HG03442 (cell line): Measurements from ENCODE around the gene THSD4.

Experiments used
- ATAC-seq: cut with Tn5 transposase; IDR thresholded peaks from one replicate; pipeline ENCODE4 v1.9.1; 2021; ENCODE audit warnings: mild to moderate bottlenecking, moderate library complexity; ENCODE audit not compliant: unreplicated experiment

The THSD4 gene

GRCh38 chr15:71830981-71831380, 715.7 kb downstream of the THSD4 start:
- ATAC-seq = no peak
